ENCODE data around the gene SLC35D3.
"Not testable (repeated sequence)": the region's sequence is repeated elsewhere in the genome, so short reads cannot be mapped to it uniquely, and the experiment has no call there.

SLC35D3 gene

DNA sequence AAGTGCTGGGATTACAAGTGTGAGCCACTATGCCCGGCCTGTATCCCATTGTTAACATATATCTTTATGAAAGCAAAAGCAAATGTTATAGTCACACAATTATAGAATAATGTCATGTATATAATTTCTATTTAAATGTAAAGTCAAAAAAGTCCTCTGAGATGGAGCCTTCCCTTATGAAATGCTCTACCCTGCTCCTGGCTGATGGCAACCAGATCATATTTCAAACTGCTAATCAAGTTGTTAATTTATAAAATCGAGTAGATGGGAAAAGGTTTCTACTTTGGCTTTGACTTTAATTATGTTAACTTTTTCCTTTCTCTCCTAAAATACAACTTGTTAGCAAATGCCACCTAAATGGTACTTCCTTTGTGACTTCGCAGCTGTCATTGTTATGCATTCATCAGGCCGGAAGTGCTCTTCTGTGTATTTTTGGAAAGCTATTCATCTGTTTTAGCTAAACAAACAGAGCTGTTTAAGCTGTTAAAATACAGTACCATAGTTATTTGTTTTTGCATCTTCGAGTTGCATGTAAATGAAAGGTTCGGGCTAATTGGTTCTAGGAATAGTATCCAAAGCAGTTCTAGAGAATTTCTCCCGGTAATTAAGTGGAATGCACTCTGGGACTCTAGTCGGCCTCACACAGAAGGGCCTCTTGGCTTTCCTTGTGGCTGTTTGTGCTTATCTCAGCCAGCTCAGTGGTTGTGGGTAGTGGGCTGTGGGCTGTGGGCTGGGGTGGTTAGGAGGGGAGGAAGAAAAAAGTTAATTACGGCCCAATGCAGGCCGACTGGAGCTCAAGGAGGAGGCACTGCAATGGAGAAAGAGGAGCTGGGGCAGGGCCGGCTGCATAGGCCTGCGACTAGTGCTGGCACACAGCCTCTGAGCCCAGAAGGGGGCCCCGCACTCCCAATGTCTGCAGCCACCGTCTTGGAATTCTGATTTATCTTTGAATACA, 34.8 kb downstream of the SLC35D3 start:
- peak; percentile 15 for DNase-seq
- Histone ChIP-seq H3K4me3 (ENCODE audit: low read length) (no peak overlapping the region), H2AFZ (ENCODE audit: low read length) (peak overlapping the region; percentile 61), H3K9me2 (replicated peaks; ENCODE audit: insufficient read depth, low read length) (no peaks in the 10 kb centered on the region), H3K9ac (ENCODE audit: low read length) (no peak overlapping the region), H4K20me1 (ENCODE audit: insufficient read depth, low read length) (no peaks in the 10 kb centered on the region), H3K27me3 (replicated peaks; ENCODE audit: insufficient read depth, low read length) (no peaks in the 10 kb centered on the region), H3F3A (ENCODE audit: insufficient read depth, low read length) (no peaks in the 10 kb centered on the region), H3K27ac (ENCODE audit: low read length) (no peak overlapping the region), H3K4me2 (ENCODE audit: low read depth, low read length) (peak overlapping the region; percentile 33; the same call in 1 of the 2 replicates), H3K36me3 (replicated peaks; ENCODE audit: insufficient read depth, low read length) (no peaks in the 10 kb centered on the region), H3K79me2 (ENCODE audit: low read length) (no peaks in the 10 kb centered on the region), H3K4me1 (ENCODE audit: low read length) (peaks cover 8% of the 10 kb centered on the region), H3K9me3 (replicated peaks; ENCODE audit: insufficient read depth, low read length) (no peaks in the 10 kb centered on the region)
- TF ChIP-seq EZH2 (optimal IDR thresholded peaks at IDR 0.05; ENCODE audit: low read depth, low read length) = no peak
- TF ChIP-seq, protein P1, sequence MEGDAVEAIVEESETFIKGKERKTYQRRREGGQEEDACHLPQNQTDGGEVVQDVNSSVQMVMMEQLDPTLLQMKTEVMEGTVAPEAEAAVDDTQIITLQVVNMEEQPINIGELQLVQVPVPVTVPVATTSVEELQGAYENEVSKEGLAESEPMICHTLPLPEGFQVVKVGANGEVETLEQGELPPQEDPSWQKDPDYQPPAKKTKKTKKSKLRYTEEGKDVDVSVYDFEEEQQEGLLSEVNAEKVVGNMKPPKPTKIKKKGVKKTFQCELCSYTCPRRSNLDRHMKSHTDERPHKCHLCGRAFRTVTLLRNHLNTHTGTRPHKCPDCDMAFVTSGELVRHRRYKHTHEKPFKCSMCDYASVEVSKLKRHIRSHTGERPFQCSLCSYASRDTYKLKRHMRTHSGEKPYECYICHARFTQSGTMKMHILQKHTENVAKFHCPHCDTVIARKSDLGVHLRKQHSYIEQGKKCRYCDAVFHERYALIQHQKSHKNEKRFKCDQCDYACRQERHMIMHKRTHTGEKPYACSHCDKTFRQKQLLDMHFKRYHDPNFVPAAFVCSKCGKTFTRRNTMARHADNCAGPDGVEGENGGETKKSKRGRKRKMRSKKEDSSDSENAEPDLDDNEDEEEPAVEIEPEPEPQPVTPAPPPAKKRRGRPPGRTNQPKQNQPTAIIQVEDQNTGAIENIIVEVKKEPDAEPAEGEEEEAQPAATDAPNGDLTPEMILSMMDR (IDR thresholded peaks at IDR 0.05; ENCODE audit: low read length) = no peak
- no peak for TF ChIP-seq EZH2phosphoT487 (IDR thresholded peaks at IDR 0.05; ENCODE audit: low read length)

GRCh38 chr6:136958168-136958567, 36.1 kb downstream of the SLC35D3 start:
- Histone ChIP-seq H3K79me2 (ENCODE audit: low read length) (no peaks in the 10 kb centered on the region), H3K36me3 (replicated peaks; ENCODE audit: insufficient read depth, low read length) (no peaks in the 10 kb centered on the region), H3K4me2 (ENCODE audit: low read depth, low read length) (no peak overlapping the region), H3K27me3 (replicated peaks; ENCODE audit: insufficient read depth, low read length) (no peaks in the 10 kb centered on the region), H3F3A (ENCODE audit: insufficient read depth, low read length) (no peaks in the 10 kb centered on the region), H2AFZ (ENCODE audit: low read length) (no peak overlapping the region), H3K4me3 (ENCODE audit: low read length) (no peak overlapping the region), H3K9ac (ENCODE audit: low read length) (no peak overlapping the region), H3K27ac (ENCODE audit: low read length) (no peak overlapping the region), H4K20me1 (ENCODE audit: insufficient read depth, low read length) (no peaks in the 10 kb centered on the region), H3K4me1 (ENCODE audit: low read length) (peaks cover 8% of the 10 kb centered on the region), H3K9me3 (replicated peaks; ENCODE audit: insufficient read depth, low read length) (no peaks in the 10 kb centered on the region), H3K9me2 (replicated peaks; ENCODE audit: insufficient read depth, low read length) (no peaks in the 10 kb centered on the region)
- TF ChIP-seq, protein P1 (IDR thresholded peaks at IDR 0.05; ENCODE audit: low read length) = no peak
- no peak for TF ChIP-seq EZH2 (optimal IDR thresholded peaks at IDR 0.05; ENCODE audit: low read depth, low read length)
- TF ChIP-seq EZH2phosphoT487 (IDR thresholded peaks at IDR 0.05; ENCODE audit: low read length) = no peak
- no peak for DNase-seq

- no peaks in the 10 kb centered on the region for H3K9me2 ChIP-seq (replicated peaks; ENCODE audit: insufficient read depth, low read length)
- no peaks in the 10 kb centered on the region for H3K9me3 ChIP-seq (replicated peaks; ENCODE audit: insufficient read depth, low read length)
- H3K4me2 ChIP-seq (ENCODE audit: low read depth, low read length) = no peak overlapping the region
- H3K27ac ChIP-seq (ENCODE audit: low read length) = no peak overlapping the region
- no peaks in the 10 kb centered on the region for H4K20me1 ChIP-seq (ENCODE audit: insufficient read depth, low read length)
- no peak for TF ChIP-seq EZH2 (optimal IDR thresholded peaks at IDR 0.05; ENCODE audit: low read depth, low read length)
- TF ChIP-seq, protein P1 (IDR thresholded peaks at IDR 0.05; ENCODE audit: low read length) = no peak
- TF ChIP-seq EZH2phosphoT487 (IDR thresholded peaks at IDR 0.05; ENCODE audit: low read length) = no peak
- H3F3A ChIP-seq (ENCODE audit: insufficient read depth, low read length) = no peaks in the 10 kb centered on the region
- H3K4me1 ChIP-seq (ENCODE audit: low read length) = peaks cover 8% of the 10 kb centered on the region
- no peaks in the 10 kb centered on the region for H3K36me3 ChIP-seq (replicated peaks; ENCODE audit: insufficient read depth, low read length)
- DNase-seq = no peak
- H3K4me3 ChIP-seq (ENCODE audit: low read length) = no peak overlapping the region
- no peak overlapping the region for H2AFZ ChIP-seq (ENCODE audit: low read length)
- H3K79me2 ChIP-seq (ENCODE audit: low read length) = no peaks in the 10 kb centered on the region
- no peaks in the 10 kb centered on the region for H3K27me3 ChIP-seq (replicated peaks; ENCODE audit: insufficient read depth, low read length)
- no peak overlapping the region for H3K9ac ChIP-seq (ENCODE audit: low read length)
Measured at GRCh38 chr6:136959471-136959891, 37.4 kb downstream of the SLC35D3 start.

GRCh38 chr6:136959935-136960334, 37.8 kb downstream of the SLC35D3 start:
- H3K4me3 ChIP-seq (ENCODE audit: low read length); H3K27me3 ChIP-seq (replicated peaks; ENCODE audit: insufficient read depth, low read length); H2AFZ ChIP-seq (ENCODE audit: low read length); H3K9me2 ChIP-seq (replicated peaks; ENCODE audit: insufficient read depth, low read length); H3K36me3 ChIP-seq (replicated peaks; ENCODE audit: insufficient read depth, low read length); H3K4me1 ChIP-seq (ENCODE audit: low read length); H3K79me2 ChIP-seq (ENCODE audit: low read length); H3K27ac ChIP-seq (ENCODE audit: low read length); H3K4me2 ChIP-seq (ENCODE audit: low read depth, low read length); H3F3A ChIP-seq (ENCODE audit: insufficient read depth, low read length); H3K9me3 ChIP-seq (replicated peaks; ENCODE audit: insufficient read depth, low read length); DNase-seq; H3K9ac ChIP-seq (ENCODE audit: low read length); H4K20me1 ChIP-seq (ENCODE audit: insufficient read depth, low read length): not testable (repeated sequence)

Measured in MM.1S (cell line).